Thyroid gland (tissue), 4 donors: Measurements from ENCODE around the gene NACC1. TPM values are rescaled to one million over a fixed set of nuclear protein-coding genes. Genes with fewer than 3 reads are reported as not detected.

ENCODE experiments used
- DNase-seq, 2 donors: peaks; one replicate each; pipeline ENCODE4 v3.0.0-alpha.2; 2019
- H3K27ac ChIP-seq, 3 donors: fragments of 200-600 bp; sonication (generic); 1 replicate in 2 of 3; 2 replicates in 1 of 3; pipeline ENCODE4 v1.5.1; 2016 to 2019; ENCODE audit warnings: mild to moderate bottlenecking in 1 of 3, moderate library complexity in 1 of 3
- H3K27me3 ChIP-seq: fragments of 200-600 bp; sonication (generic); one replicate; pipeline ENCODE4 v1.5.1; 2019
- H3K36me3 ChIP-seq, 2 donors: fragments of 200-600 bp; sonication (generic); one replicate each; pipeline ENCODE4 v1.5.1; 2016 to 2019
- H3K4me1 ChIP-seq, 2 donors: fragments of 200-600 bp; sonication (generic); one replicate each; pipeline ENCODE4 v1.5.1; 2017 to 2019
- H3K4me3 ChIP-seq, 3 donors: fragments of 200-600 bp; sonication (generic); replicated peaks in 1 of 3; 1 replicate in 2 of 3; 2 replicates in 1 of 3; pipeline ENCODE4 v1.5.1; 2016; ENCODE audit warnings: mild to moderate bottlenecking in 1 of 3
- H3K9me3 ChIP-seq: fragments of 200-600 bp; sonication (generic); one replicate; pipeline ENCODE4 v1.5.1; 2017
- CTCF ChIP-seq, 6 experiments: fragments of 200-600 bp in 3 of 6; fragments of 450-650 bp in 3 of 6; sonication (generic) in 3 of 6; IDR thresholded peaks; one replicate each; pipeline ENCODE4 v1.5.1; 2016 to 2019; ENCODE audit warnings: antibody characterized with exemption in 6 of 6, mild to moderate bottlenecking in 2 of 6, inconsistent platforms in 1 of 6, moderate library complexity in 1 of 6
- POLR2A ChIP-seq, 2 donors: fragments of 450-650 bp; IDR thresholded peaks; one replicate each; pipeline ENCODE4 v1.6.1; 2017; ENCODE audit warnings: antibody characterized with exemption in 2 of 2, mild to moderate bottlenecking in 2 of 2, moderate library complexity in 1 of 2
- WGBS, 2 donors: methylation state at CpG; one replicate each; pipeline ENCODE4 v1.1.5; 2017; 5-methylcytosine and 5-hydroxymethylcytosine counted together
- intact Hi-C: fragments of 100-400 bp; cut with DNase I; formaldehyde crosslinking; loops from one replicate; pipeline ENCODE4 v1.15.1; 2023
- total RNA-seq, 4 donors: library from RNA; depleted of rRNA; stranded (reverse); fragments of >200 nt; gene quantifications; one replicate each; pipeline ENCODE4 v1.2.3, GENCODE V29; 2016

The NACC1 gene
- total RNA-seq, 4 donors from 2014 or later = 16.9 to 67.7 (median 43.0) TPM

GRCh38 chr19:13072188-13072908, 45.7 kb upstream of the NACC1 start:
- H3K27ac ChIP-seq = no peak overlapping the region

GRCh38 chr19:13073263-13073662, 44.8 kb upstream of the NACC1 start:
- no peak overlapping the region for H3K27ac ChIP-seq
- peaks cover 1 to 9% of the 10 kb centered on the region in 2 donors for H3K4me1 ChIP-seq
- intact Hi-C loops = no loop called here
- H3K27me3 ChIP-seq = no peaks in the 10 kb centered on the region
- H3K36me3 ChIP-seq = peaks cover 0 to 6% of the 10 kb centered on the region in 2 donors
- H3K9me3 ChIP-seq = no peaks in the 10 kb centered on the region
- TF ChIP-seq POLR2A (IDR thresholded peaks at IDR 0.05) (no peak), CTCF (IDR thresholded peaks at IDR 0.05) (no peak)
- no peak for DNase-seq
- 81 to 86% methylated on average over 5 of the region's 5 CpGs for WGBS, 2 donors
- H3K4me3 ChIP-seq = no peak overlapping the region

More at GRCh38 chr19:13072188-13072908, 45.7 kb upstream of the NACC1 start:
- no peak for TF ChIP-seq POLR2A (IDR thresholded peaks at IDR 0.05)
- no peak for TF ChIP-seq CTCF (IDR thresholded peaks at IDR 0.05)
- Histone ChIP-seq H3K27me3 (no peaks in the 10 kb centered on the region), H3K36me3 (peaks cover 0 to 6% of the 10 kb centered on the region in 2 donors), H3K9me3 (no peaks in the 10 kb centered on the region), H3K4me1 (peaks cover 6 to 16% of the 10 kb centered on the region in 2 donors), H3K4me3 (no peak overlapping the region)
- WGBS, 2 donors = 92 to 94% methylated on average over 9 of the region's 9 CpGs
- intact Hi-C loops = no loop called here
- DNase-seq = no peak

GRCh38 chr19:13074378-13074777, 43.7 kb upstream of the NACC1 start:
- H3K4me3 ChIP-seq = no peak overlapping the region
- intact Hi-C loops = no loop called here
- peaks cover 13 to 16% of the 10 kb centered on the region in 2 donors for H3K4me1 ChIP-seq
- H3K9me3 ChIP-seq = no peaks in the 10 kb centered on the region
- no peak for TF ChIP-seq CTCF (IDR thresholded peaks at IDR 0.05)
- no peak for TF ChIP-seq POLR2A (IDR thresholded peaks at IDR 0.05)
- peaks cover 0 to 6% of the 10 kb centered on the region in 2 donors for H3K36me3 ChIP-seq
- 89 to 93% methylated on average over 4 of the region's 4 CpGs for WGBS, 2 donors
- H3K27me3 ChIP-seq = no peaks in the 10 kb centered on the region
- DNase-seq = no peak
- no peak overlapping the region for H3K27ac ChIP-seq

- TF ChIP-seq POLR2A (IDR thresholded peaks at IDR 0.05) (no peak), CTCF (IDR thresholded peaks at IDR 0.05) (no peak)
- intact Hi-C loops = no loop called here
- Histone ChIP-seq H3K36me3 (peaks cover 0 to 9% of the 10 kb centered on the region in 2 donors), H3K4me1 (peaks cover 15 to 16% of the 10 kb centered on the region in 2 donors), H3K27ac (no peak overlapping the region), H3K4me3 (no peak overlapping the region), H3K9me3 (no peaks in the 10 kb centered on the region), H3K27me3 (no peaks in the 10 kb centered on the region)
- no peak for DNase-seq
- 69 to 87% methylated on average over 8 of the region's 8 CpGs for WGBS, 2 donors
These were observed 41.7 kb upstream of the NACC1 start for GRCh38 chr19:13076320-13076719.

- H3K4me1 ChIP-seq = peaks cover 15 to 16% of the 10 kb centered on the region in 2 donors
- no peaks in the 10 kb centered on the region for H3K9me3 ChIP-seq
- DNase-seq = no peak
- H3K27ac ChIP-seq = no peak overlapping the region
- TF ChIP-seq POLR2A (IDR thresholded peaks at IDR 0.05) (no peak), CTCF (IDR thresholded peaks at IDR 0.05) (no peak)
- intact Hi-C loops = no loop called here
- 80 to 85% methylated on average over 4 to 6 of the region's 6 CpGs for WGBS, 2 donors
- H3K4me3 ChIP-seq = no peak overlapping the region
- H3K36me3 ChIP-seq = peaks cover 0 to 9% of the 10 kb centered on the region in 2 donors
- H3K27me3 ChIP-seq = no peaks in the 10 kb centered on the region
These were observed 41.3 kb upstream of the NACC1 start for GRCh38 chr19:13076787-13077186.
